Neural cell (in vitro differentiated cells): Measurements from ENCODE around the gene LRFN5. TPM values are rescaled to one million over a fixed set of nuclear protein-coding genes. Genes with fewer than 3 reads are reported as not detected.

ENCODE experiments used
- H2AFZ ChIP-seq: fragments of 200-600, 300-800 bp; sonication (generic), shearing (Covaris generic); 2 replicates; pipeline ENCODE4 v1.6.0; 2014; ENCODE audit warnings: low read depth, mild to moderate bottlenecking, antibody characterized with exemption, low read length, moderate library complexity
- H3F3A ChIP-seq: fragments of 200-600 bp; shearing (Covaris generic); 2 replicates; pipeline ENCODE4 v1.6.1; 2016; ENCODE audit warnings: mild to moderate bottlenecking, moderate library complexity, mixed read lengths, antibody characterized with exemption, low read length; ENCODE audit not compliant: insufficient read depth, poor library complexity, severe bottlenecking
- H3K27ac ChIP-seq: fragments of 200-600, 300-800 bp; sonication (generic), shearing (Covaris generic); 2 replicates; pipeline ENCODE4 v1.5.1; 2014; ENCODE audit warnings: mild to moderate bottlenecking, low read length, moderate library complexity
- H3K27me3 ChIP-seq: fragments of 300-800, 200-600 bp; sonication (generic), shearing (Covaris generic); 2 replicates; pipeline ENCODE4 v1.6.0; 2014; ENCODE audit warnings: mild to moderate bottlenecking, low read depth, low read length, moderate library complexity; ENCODE audit not compliant: insufficient read depth
- H3K36me3 ChIP-seq: fragments of 300-800, 200-600 bp; sonication (generic), shearing (Covaris generic); 2 replicates; pipeline ENCODE4 v1.5.1; 2014; ENCODE audit warnings: mild to moderate bottlenecking, antibody characterized with exemption, low read length, moderate library complexity; ENCODE audit not compliant: insufficient read depth
- H3K4me2 ChIP-seq: fragments of 300-800, 200-600 bp; sonication (generic), shearing (Covaris generic); 2 replicates; pipeline ENCODE4 v1.6.0; 2014; ENCODE audit warnings: mild to moderate bottlenecking, low read length
- H3K4me3 ChIP-seq: fragments of 300-800, 200-600 bp; sonication (generic), shearing (Covaris generic); 2 replicates; pipeline ENCODE4 v1.5.1; 2014; ENCODE audit warnings: mild to moderate bottlenecking, low read length, moderate library complexity
- H3K79me2 ChIP-seq: fragments of 200-600 bp; shearing (Covaris generic); replicated peaks from 2 replicates; pipeline ENCODE4 v1.6.0; 2014; ENCODE audit warnings: mild to moderate bottlenecking, low read length, moderate library complexity; ENCODE audit not compliant: insufficient read depth
- H3K9ac ChIP-seq: fragments of 300-800, 200-600 bp; sonication (generic), shearing (Covaris generic); 2 replicates; pipeline ENCODE4 v1.6.1; 2016; ENCODE audit warnings: mild to moderate bottlenecking, low read length, mixed read lengths
- H3K9me2 ChIP-seq: fragments of 200-600 bp; shearing (Covaris generic); 2 replicates; pipeline ENCODE4 v1.6.1; 2016; ENCODE audit warnings: mild to moderate bottlenecking, low read length, mixed read lengths; ENCODE audit not compliant: insufficient read depth
- H3K9me3 ChIP-seq: fragments of 200-600, 300-800 bp; sonication (generic), shearing (Covaris generic); 2 replicates; pipeline ENCODE4 v1.6.1; 2016; ENCODE audit warnings: mild to moderate bottlenecking, mixed run types, low read length, moderate library complexity, mixed read lengths
- H4K20me1 ChIP-seq: fragments of 200-600 bp; shearing (Covaris generic); 2 replicates; pipeline ENCODE4 v1.6.1; 2016; ENCODE audit warnings: mild to moderate bottlenecking, mixed run types; ENCODE audit not compliant: insufficient read depth
- CTCF ChIP-seq: fragments of 450-650 bp; IDR thresholded peaks from 2 replicates; pipeline ENCODE4 v1.5.1; 2014; ENCODE audit warnings: antibody characterized with exemption, mild to moderate bottlenecking, moderate library complexity; ENCODE audit not compliant: poor library complexity, severe bottlenecking
- EP300 ChIP-seq: fragments of 450-650 bp; conservative IDR thresholded peaks from 2 replicates; pipeline ENCODE4 v1.6.1; 2014; ENCODE audit warnings: antibody characterized with exemption, mild to moderate bottlenecking, moderate library complexity; ENCODE audit not compliant: poor library complexity, severe bottlenecking
- EZH2 ChIP-seq: fragments of 200-600, 300-800 bp; shearing (Covaris generic), sonication (generic); IDR thresholded peaks from 2 replicates; pipeline ENCODE4 v1.6.1; 2014; ENCODE audit warnings: antibody characterized with exemption, low read length, borderline replicate concordance, mild to moderate bottlenecking; ENCODE audit not compliant: insufficient read depth, poor library complexity, severe bottlenecking
- MXI1 ChIP-seq: fragments of 450-650 bp; conservative IDR thresholded peaks from 2 replicates; pipeline ENCODE4 v1.6.1; 2014; ENCODE audit warnings: antibody characterized with exemption, mild to moderate bottlenecking; ENCODE audit not compliant: poor library complexity, severe bottlenecking
- POLR2AphosphoS5 ChIP-seq: IDR thresholded peaks from 2 replicates; pipeline ENCODE4 v1.6.1; 2012
- RAD21 ChIP-seq: fragments of 450-650 bp; conservative IDR thresholded peaks from 2 replicates; pipeline ENCODE4 v1.6.1; 2014; ENCODE audit warnings: antibody characterized with exemption, mild to moderate bottlenecking, moderate library complexity
- SMC3 ChIP-seq: fragments of 450-650 bp; conservative IDR thresholded peaks from 2 replicates; pipeline ENCODE4 v1.6.1; 2014; ENCODE audit warnings: antibody characterized with exemption, mild to moderate bottlenecking, moderate library complexity; ENCODE audit not compliant: poor library complexity
- TAF1 ChIP-seq: IDR thresholded peaks from 2 replicates; pipeline ENCODE4 v1.6.1; 2012; ENCODE audit warnings: low read depth
- polyA plus RNA-seq: library from polyadenylated mRNA; depleted of rRNA; stranded (reverse); fragments of >200 nt; gene quantifications from 2 replicates; pipeline ENCODE4 v1.2.3, GENCODE V29; 2014
- TF ChIP-seq, protein P1 (sequence below): IDR thresholded peaks from 2 replicates; pipeline ENCODE4 v1.6.1; 2012; ENCODE audit warnings: borderline replicate concordance

Gene LRFN5
- polyA plus RNA-seq, 1 donor from 2014 or later, result 24.5 TPM

DNA sequence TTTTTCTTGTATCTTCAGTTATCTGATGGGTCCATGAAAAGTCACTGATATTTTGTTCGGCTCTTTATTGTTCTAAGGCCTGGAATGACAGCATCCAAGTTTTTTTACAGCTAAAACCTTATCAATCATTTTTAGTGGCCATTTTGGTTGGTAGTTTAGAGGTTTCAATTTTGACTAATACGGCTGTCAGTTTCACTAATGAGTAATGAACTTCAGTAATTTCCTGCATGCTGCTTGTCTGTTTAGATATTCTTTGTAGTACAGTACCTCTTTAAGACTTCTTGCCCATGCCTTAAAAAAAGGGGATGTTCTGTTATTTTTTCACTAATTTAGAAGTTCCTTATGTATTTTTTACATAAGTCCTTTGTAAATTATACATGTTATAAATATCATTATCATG lies 176.7 kb downstream of the LRFN5 start:
- H3F3A ChIP-seq, result no peaks in the 10 kb centered on the region
- no peaks in the 10 kb centered on the region for H4K20me1 ChIP-seq
- H3K27ac ChIP-seq, result no peak overlapping the region
- no peaks in the 10 kb centered on the region for H3K79me2 ChIP-seq
- no peak overlapping the region for H3K9ac ChIP-seq
- H3K27me3 ChIP-seq, result no peaks in the 10 kb centered on the region
- H3K4me2 ChIP-seq, result no peak overlapping the region
- H2AFZ ChIP-seq, result no peak overlapping the region
- no peaks in the 10 kb centered on the region for H3K36me3 ChIP-seq
- H3K9me3 ChIP-seq, result no peaks in the 10 kb centered on the region
- TF ChIP-seq SMC3 (no peak), MXI1 (no peak), POLR2AphosphoS5 (no peak), EP300 (no peak), TAF1 (no peak), RAD21 (no peak), EZH2 (no peak), CTCF (no peak)
- TF ChIP-seq, protein P1, sequence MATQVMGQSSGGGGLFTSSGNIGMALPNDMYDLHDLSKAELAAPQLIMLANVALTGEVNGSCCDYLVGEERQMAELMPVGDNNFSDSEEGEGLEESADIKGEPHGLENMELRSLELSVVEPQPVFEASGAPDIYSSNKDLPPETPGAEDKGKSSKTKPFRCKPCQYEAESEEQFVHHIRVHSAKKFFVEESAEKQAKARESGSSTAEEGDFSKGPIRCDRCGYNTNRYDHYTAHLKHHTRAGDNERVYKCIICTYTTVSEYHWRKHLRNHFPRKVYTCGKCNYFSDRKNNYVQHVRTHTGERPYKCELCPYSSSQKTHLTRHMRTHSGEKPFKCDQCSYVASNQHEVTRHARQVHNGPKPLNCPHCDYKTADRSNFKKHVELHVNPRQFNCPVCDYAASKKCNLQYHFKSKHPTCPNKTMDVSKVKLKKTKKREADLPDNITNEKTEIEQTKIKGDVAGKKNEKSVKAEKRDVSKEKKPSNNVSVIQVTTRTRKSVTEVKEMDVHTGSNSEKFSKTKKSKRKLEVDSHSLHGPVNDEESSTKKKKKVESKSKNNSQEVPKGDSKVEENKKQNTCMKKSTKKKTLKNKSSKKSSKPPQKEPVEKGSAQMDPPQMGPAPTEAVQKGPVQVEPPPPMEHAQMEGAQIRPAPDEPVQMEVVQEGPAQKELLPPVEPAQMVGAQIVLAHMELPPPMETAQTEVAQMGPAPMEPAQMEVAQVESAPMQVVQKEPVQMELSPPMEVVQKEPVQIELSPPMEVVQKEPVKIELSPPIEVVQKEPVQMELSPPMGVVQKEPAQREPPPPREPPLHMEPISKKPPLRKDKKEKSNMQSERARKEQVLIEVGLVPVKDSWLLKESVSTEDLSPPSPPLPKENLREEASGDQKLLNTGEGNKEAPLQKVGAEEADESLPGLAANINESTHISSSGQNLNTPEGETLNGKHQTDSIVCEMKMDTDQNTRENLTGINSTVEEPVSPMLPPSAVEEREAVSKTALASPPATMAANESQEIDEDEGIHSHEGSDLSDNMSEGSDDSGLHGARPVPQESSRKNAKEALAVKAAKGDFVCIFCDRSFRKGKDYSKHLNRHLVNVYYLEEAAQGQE, result no peak
- no peak overlapping the region for H3K4me3 ChIP-seq
- no peaks in the 10 kb centered on the region for H3K9me2 ChIP-seq

DNA sequence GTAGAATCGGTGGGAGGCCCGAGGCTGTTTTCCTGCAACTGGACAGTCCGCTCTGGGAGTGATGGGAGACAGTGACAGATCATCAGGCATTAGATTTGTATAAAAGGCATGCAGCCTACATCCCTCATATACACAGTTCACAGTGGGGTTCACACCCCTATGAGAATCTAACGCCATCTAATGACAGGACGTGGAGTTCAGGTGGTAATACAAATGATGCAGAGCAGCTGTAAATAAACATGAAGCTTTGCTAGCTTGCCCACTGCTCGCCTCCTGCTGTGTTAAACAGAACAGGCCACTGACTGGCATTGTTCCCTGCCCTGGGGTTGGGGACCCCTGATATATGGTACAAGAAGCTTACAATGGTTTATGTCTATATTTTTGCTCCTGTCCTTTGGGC lies 179.0 kb downstream of the LRFN5 start:
- H3K9me3 ChIP-seq, result no peaks in the 10 kb centered on the region
- H3K4me3 ChIP-seq, result no peak overlapping the region
- H3K27me3 ChIP-seq, result no peaks in the 10 kb centered on the region
- no peaks in the 10 kb centered on the region for H3K36me3 ChIP-seq
- no peaks in the 10 kb centered on the region for H3F3A ChIP-seq
- H3K79me2 ChIP-seq, result no peaks in the 10 kb centered on the region
- H3K9ac ChIP-seq, result no peak overlapping the region
- H3K9me2 ChIP-seq, result no peaks in the 10 kb centered on the region
- no peak overlapping the region for H3K27ac ChIP-seq
- no peak for TF ChIP-seq MXI1
- TF ChIP-seq RAD21, result no peak
- no peak for TF ChIP-seq EZH2
- TF ChIP-seq SMC3, result no peak
- no peak for TF ChIP-seq POLR2AphosphoS5
- no peak for TF ChIP-seq TAF1
- TF ChIP-seq, protein P1, result no peak
- no peak for TF ChIP-seq CTCF
- no peak for TF ChIP-seq EP300
- no peak overlapping the region for H2AFZ ChIP-seq
- no peak overlapping the region for H3K4me2 ChIP-seq
- no peaks in the 10 kb centered on the region for H4K20me1 ChIP-seq
